Stomach (tissue), 4 donors: ENCODE data around the gene GPS1.

Experiments
- CTCF ChIP-seq, 7 experiments: fragments of 450-650 bp in 4 of 7; fragments of 200-600 bp in 3 of 7; sonication (generic) in 3 of 7; IDR thresholded peaks; one replicate each; pipeline ENCODE4 v1.5.1; 2016 to 2019; ENCODE audit warnings: antibody characterized with exemption in 7 of 7, control low read depth in 2 of 7, mild to moderate bottlenecking in 1 of 7
- POLR2AphosphoS5 ChIP-seq, 3 donors: sonication (generic); formaldehyde crosslinking; IDR thresholded peaks; one replicate each; pipeline ENCODE4 v1.6.1; 2016; ENCODE audit warnings: antibody characterized with exemption in 3 of 3

GRCh38 chr17:82083009-82083408 is 31.3 kb downstream of the GPS1 start:
- TF ChIP-seq CTCF (IDR thresholded peaks at IDR 0.05) = no peak
- TF ChIP-seq POLR2AphosphoS5 (IDR thresholded peaks at IDR 0.05) = no peak
